Ecto neural progenitor cell (in vitro differentiated cells): ENCODE results near the gene TTC6.
"Not testable (repeated sequence)": the region's sequence is repeated elsewhere in the genome, so short reads cannot be mapped to it uniquely, and the experiment has no call there.

Experiments used
- DNase-seq: peaks from one replicate; pipeline ENCODE4 v3.0.0-alpha.2; 2018; ENCODE audit warnings: low spot score

Gene TTC6, protein sequence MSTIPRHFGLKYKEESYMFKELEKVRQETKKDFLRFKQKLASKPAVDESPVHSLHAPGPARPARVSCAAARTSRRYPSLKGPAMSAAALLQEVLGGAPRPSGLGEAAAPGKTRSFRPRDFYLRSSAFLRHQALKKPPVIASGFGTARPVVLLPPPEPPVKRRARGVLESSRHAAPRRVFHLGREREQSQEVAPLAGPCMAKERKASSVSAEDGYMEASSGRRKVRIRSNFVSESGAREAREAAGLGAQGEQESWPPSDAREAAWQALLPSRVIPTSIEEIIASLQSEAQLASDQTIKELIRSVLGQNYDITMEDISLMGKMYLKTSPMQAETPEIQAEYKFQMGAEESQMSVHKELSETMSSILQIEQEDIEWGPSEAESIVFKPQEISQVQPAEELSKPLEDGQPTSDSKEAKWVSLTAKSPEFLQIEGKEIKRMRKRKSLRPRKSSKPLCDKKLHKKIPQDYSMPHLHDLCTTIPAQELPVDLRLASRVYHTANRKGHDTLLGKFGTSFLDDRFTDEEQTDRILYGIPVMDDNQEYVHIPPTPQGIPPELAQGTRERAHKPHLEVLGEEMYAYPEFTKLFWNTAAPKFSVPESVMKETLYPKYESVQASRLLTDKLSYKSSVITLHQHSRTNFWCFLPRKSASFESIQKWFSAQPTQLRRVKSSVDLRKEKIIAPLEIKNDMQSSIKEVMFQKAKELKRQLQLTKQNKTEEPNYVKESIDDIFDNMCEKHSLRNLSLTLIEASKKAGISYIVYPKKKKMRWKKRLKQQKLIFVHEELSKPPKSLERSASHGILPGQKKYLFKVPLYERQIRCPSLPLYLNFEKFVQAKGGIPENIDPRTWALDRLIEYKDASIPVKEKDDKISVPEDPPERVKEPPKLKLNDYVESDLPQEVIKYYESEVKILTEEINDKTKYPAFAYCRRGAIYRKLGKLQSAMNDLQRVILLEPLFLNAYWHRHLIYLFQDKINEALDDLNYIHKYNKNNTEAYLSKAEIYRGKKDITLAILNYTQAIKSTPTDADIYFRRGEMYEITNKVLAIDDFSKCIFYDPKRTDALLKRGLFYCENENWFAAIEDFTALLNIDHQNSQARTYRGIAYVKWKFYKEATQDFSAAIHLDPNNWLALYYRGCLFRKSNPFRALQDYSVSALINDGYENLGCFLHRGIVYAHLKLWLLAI (N-terminal part only)

DNA sequence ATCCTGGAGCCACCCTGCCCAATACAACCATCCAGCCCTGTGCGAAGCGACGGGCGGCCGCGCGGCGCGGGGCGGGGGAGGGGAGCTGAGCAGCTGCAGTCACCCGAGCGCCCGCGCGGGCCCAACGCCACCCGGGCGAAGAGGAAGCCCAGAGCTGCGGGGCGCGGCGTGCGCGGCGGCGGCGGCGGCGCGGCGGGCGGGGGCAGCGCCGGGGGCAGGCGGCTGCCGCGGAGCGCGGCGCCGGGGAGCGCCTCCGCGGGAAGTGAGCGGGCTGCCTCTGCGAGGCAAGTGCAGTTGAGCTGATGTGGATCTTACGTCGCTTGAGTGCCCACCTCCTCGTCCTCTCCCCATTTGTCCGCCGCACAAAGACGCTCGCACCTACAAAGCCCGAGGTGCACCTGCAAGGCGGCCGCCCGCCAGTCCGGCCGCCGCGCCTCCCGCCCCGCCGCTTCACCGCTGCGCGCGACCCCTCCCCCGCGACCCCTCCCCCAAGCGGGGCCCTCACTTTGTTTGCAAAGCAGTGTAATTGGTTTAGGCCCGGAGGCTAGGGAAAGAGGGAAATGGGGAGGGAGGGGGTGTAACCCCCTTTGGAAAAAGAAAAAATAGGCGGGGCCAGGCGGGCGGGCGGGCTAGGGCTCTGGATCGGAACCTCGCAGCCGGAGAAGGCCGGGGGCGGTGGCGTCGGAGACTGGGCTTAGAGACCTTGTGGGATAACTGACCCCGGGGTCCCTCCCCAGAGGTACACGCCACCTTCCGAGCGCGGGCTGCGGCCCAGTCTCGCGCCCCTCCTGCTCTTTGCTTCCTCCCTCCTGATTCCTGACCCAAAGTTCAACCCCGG is at the start of gene TTC6, which contains the start of gene FOXA1:
TSS of gene TTC6 (plus strand) at position 659 of the 838 bp plus-strand sequence. CDS start 26,436 bp downstream, outside the sequence.
TSS of gene FOXA1 (minus strand) at position 279 of the 838 bp plus-strand sequence. CDS start at position 2, 277 bp downstream.
- DNase-seq, result peak; percentile 78

DNA sequence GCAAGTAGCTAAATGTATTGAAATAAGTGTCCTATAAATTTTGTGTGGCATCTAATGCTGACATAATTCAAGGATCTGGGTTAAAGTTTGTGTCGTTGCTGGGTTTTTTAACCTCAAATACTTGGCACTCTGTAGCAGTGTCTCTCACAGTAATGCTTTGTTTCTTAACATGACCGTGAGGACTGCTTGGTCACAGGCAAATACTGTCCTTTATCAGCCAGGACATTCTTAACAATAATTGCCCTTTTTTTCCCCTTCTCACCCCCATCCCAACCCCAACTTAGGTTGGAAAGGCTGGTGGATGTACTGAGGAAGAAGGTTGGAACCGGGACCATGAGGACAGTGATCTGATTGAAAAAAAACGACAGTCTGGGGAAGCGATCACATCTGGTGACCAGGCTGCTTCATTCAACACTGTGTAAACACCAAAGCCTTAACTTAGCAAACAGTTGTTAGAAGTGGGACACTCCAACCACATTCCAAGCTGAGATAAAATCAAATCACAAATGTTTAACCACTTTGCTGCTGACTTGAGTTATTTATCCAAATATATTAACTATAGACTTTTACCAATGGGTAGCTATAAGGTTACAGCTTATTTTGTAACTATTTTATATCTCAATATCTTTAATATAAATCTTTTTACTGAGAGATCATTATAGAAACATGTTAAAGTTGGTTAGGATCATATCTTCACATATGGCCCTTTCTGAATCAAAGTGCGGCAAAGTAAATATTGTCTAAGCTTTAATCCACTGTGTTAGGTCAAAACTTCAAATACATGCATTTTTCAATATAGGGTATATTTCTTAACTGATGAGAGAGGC is 48.6 kb upstream of the TTC6 start:
- DNase-seq, result no peak

DNA sequence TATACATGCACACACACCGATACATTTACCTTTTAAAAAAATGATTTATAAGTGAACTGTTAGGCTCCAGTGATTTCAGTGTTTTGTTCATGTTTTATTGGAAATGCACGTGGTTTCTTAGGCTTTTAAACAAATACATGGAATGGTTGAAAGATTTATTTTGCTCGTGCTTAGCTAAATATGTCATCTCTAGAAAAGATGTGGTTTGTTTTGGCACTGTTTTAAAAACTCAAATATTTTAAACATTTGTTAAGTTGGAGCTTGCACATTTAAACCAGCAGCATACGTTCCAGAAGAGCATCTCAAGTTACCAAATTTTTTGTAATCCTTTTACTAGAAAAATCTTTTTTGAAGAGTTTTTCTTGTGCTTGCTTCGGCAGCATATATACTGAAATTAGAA is 44.9 kb upstream of the TTC6 start:
- DNase-seq, result no peak

DNA sequence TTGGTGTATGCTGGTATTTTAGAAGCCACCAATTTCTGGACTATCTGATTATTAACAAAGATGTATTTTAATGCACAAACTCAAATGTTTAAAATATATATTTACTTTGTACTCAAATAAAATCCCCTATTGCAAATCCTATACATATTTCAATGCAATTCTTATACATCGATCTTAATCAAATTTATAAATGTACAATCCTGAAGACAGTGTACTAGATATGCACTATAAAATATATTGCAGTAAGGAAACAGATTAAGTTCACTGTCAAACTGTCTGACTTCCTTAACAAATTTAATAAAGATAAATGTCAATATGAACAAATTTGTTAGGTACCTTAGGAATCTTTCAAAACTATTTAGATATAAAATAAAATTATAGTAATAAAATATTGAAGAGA is 44.3 kb upstream of the TTC6 start:
- no peak for DNase-seq

DNA sequence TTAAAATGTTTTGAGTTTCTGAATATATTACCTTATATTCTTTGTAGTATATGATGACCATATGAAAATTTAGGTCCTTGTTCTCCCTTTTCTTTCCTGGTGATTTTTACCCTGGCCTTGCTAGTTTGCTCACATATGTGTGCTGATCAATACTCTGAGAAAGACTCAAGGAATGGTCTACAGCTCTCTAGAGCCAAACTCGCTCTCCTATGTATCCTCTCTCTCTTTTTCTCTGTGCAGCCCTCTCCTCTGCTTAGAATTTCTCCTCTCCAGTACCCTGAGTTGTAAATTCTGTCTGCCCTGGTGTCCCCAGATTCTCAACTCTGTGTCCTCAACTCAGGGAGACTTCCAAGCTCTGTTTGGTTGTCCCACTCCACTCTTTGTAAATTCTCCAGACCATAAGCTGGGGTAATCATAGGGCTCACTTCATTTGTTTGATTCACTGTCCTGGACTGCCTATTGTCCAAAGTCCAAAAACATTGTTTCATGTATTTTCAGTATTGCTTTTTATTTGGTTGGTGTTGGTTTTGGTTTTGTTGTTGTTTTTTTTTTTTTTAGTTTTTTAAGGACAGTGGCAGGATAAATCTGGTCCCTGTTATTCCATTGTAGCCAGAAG is 41.4 kb upstream of the TTC6 start:
- DNase-seq, result no peak

DNA sequence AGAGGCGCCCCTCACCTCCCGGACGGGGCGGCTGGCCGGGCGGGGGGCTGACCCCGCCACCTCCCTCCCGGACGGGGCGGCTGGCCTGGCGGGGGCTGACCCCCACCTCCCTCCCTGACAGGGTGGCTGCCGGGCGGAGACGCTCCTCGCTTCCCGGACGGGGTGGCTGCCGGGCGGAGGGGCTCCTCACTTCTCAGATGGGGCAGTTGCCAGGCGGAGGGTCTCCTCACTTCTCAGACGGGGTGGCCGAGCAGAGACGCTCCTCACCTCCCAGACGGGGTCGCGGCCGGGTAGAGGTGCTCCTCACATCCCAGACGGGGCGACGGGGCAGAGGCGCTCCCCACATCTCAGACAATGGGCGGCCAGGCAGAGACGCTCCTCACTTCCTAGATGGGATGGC is 39.8 kb upstream of the TTC6 start:
- DNase-seq, result not testable (repeated sequence)

DNA sequence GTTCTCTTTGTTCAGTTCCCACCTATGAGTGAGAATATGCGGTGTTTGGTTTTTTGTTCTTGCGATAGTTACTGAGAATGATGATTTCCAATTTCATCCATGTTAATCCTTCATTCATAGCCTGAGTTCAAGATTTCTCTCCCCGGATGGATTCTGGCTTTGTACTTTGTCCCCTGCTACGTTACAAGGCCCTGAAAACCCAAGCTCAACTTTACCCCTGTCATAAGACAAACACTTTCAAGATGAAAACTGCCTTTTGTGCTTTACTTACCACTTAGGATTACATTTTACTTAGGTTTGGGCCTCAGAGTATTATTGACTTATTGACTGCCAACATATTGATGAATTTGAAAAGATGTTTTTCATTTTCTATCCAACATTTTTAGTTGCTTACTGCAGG is 36.7 kb upstream of the TTC6 start:
- no peak for DNase-seq

DNA sequence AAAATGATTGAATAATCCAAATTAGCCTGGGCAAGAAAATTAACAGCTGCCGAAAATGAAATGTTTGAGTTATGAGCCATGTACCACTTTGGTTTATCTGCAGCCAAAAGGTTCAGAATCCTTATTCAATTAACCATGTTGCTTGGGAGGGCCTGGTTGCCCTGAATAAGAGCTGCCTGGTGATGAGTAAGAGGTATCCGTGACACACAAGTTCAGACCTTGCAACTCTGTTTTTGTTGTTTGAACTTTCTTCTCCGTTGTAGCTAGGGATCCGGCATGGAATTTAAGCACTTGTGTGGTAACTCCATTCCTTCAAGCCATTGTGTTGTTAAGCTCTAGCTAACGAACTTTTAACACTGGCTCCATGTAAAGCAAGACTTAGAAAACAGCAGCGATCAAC is 36.0 kb upstream of the TTC6 start:
- no peak for DNase-seq

DNA sequence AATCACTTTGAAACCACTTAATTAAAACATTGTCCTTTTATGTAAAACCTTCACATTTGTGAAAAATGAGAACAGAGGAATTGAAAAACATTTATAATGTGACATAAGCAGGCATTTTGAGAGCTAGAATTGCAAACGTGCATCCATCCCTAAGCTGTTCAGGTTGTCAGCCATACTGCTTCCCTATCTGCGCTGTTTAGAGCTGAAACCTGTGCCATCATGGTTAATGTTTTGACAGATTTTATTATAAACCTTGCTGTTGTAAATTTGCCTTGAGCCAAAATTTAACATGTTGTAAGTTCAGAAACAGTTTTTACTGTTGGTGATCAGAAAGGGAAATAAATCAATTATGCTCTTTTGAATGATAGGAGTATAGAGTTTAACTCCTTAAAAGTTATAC is 32.2 kb upstream of the TTC6 start:
- no peak for DNase-seq

DNA sequence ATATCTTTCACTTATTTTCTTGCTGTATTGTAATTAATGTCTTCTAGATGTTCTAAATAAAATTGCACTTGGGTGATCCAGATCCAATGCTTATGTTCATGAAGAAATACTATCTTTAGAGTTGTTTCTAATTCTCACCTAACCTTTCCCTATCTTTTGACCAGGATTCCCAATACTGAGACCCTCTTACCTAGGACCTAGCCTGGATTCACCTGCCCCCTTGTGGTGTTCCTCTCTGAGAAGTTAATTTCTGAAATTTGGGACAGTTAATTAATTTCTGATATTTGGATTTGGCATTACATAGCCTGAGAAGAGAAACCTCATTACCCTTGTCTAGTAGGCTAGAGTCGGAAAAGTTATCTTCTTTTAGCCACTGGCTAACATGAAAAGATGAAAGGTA is 29.9 kb upstream of the TTC6 start:
- no peak for DNase-seq

DNA sequence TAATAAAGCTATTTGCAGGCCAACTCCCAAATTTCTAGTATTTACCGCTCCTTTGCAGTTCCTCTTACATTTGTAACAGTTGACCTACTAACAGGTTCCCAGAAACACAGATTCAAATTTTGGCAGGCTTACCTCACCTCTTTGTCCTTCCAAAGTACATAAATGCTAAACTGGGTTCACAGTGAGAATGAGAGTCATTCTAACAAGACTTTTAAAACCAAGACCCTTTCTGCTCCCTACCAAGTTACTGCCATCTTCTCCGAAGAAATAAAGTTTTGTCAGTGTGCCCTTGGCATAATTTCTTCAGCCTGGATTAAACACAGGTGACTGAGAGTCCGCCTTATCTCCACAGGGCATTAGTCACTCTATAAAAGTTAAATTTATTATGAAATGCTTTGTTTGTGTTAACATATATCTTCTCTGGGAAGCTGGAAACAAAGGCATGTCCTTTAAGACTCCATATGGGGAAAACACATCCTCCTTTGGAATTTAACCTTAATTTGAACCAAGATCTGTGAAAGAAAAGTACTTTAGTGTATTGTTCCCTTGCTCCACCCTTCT is 28.5 kb upstream of the TTC6 start:
- no peak for DNase-seq

DNA sequence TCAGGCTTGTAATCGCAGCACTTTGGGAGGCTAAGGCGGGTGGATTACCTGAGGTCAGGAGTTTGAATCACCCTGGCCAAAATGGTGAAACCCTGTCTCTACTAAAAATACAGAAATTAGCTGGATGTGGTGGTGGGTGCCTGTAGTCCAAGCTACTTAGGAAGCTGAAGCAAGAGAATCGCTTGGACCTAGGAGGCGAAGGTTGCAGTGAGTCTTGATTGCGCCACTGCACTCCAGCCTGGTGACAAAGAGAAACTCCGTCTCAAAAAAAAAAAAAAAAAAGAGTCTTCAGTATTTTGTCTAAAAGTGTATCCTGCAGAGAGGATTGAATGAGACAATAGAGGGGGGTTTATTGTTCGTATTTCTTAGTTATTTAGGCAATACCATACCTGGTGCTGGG is 25.7 kb upstream of the TTC6 start:
- no peak for DNase-seq

DNA sequence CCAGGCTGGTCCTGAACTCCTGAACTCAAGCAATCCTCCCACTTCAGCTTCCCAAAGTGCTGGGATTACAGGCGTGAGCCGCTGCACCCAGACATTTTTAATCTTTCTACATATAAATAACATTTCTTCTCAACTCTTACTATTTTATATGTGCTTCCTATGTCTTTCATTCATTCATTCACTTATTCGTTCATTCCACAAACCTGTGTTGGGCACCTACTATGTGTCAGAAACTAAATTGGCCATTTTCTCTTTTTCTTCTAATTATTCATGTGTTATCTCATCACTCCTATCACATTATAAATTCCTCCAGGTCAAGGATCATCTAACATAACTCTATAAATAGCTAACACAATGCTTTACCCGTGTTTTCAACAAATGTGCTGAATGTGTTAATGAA is 24.0 kb upstream of the TTC6 start:
- DNase-seq, result no peak

DNA sequence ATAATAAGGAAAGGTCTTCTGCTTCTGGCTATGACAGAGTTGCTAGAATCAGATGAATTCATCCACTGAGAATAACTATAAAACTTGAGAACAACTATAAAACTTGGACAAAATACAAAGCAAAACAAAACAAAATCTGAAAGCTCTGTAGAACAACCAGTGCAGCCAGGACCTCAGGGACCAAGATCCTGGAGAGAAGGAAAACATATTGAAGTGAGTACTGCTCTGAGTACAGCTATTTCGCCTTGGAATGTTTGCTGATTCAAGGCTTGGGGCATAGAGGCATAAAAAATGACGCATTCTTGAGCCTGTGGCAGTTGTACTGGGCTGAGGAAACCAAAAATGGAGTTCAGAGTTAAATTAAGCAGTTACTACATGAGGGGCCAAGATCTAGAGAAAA is 22.1 kb upstream of the TTC6 start:
- DNase-seq, result no peak

DNA sequence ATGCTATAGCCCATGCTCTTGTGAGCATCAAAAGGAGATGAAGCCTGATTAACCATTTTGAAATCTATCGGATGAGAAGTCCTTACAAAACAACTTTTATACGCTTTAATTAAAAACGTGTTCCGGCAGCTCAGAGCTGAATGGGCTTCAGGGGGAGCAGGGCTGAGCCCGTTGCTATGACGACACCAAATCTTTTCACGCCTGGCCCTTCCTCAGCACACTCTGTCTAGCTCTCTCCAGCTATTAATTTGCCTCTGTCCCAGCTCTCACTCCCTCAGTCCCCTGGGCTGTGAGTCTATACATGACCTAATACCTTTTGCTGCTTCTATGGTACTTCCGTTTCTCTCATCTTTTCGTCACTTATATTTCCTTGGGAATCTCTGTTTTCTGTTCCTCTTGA is 16.2 kb upstream of the TTC6 start:
- DNase-seq, result peak; percentile 80

DNA sequence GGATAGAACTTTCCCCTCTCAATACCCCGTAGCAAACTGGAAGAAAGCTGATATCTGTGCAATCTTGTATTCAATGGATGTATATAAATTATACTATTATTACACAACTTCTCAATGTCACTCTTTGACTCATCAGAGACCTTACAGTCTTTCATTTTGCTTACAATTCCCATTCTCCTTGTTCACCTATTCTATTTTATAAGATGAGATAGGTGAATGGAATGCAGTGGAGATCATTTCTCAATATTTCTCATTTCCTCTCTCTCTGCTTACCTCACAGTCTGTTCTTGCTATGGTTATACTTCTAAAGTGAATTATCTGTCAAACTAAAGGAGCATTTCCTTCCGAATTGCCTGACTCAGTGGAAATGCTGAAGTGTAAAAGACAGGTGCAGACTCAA is 15.3 kb upstream of the TTC6 start:
- no peak for DNase-seq

DNA sequence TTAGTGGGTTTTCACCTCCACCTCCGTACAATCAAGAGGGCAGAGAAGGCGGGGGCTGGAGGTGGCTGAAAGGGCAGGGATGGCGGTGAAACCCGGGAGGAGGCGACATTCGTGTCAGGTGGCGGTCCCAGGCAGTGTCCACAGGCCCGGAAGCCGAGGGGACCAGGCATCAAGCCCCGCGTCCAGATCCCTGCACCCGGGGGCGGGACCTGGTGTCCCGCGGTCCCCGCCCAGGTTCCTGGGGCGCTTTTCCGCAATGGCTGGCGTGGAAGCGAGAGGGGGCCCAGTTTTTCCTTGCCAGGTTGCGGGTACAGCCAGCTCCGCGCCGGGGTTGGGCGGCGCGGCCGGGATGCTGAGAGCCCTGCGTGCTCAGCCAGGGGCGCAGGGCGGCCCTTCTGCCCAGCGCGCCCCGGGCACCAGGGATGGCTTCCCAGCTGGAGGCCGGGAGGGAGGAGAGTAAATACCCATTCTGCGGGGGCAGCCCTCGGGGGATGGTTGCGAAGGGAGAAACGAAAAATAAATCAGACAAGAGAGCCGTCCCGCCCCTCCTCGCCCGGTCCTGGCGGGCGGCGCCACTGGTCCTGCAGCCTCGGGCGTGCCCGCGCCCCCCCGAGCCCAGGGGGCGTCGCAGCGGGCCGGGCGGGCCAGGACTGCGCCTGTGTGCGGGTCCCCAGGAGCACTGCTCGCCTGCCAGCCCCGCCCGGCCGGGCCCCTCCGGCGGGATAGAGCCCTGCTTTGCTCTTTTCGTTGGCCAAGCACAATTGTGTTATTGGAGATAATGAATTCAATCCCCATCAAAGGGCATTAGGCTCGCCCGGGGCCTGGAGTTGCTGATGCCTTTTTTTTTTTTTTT is 11.8 kb upstream of the TTC6 start:
- peak; percentile 80 for DNase-seq

DNA sequence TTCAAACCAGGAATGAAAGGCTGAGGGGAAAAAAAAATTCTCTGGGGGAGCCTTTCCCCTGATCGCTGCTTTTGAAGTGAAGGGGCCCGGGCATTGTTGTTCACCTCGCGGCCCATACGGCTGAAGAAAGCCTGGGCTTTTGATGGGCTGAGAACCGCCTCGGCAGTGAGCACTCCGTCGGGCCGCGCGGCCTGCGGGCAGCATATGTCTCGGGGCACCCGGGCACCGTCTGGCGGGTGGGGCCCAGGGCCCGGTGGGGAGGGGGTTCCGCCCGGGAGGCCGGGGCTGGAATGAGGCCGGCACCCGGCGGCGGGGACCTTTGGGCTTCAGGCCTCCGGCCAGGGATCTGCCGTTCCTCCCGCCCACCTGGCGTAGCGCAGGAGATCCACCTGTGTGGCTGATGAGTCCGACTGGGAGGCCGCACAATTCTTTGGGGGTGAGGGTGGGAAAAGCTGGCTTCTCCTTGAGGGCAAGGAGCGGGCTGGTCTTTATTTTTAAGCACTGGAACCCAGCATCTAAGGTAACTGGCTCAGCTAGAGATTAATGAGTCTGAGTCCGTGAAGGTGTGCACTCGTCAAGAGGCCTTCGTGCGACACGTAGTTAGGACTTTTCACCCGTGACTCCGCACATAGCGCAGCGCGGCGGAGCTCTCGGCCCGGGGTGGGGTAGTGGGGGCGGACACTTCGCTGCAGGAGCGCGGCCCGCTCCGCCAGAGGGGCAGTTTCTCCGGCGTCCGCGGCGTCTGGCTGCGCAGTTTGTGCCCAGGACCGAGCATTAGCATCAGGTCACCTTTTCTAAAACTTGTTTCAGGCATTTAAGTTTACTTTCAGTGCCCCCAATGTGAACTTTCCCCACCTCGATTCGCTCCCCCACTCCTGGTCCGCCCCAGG is 11.0 kb upstream of the TTC6 start:
- peak; percentile 63 for DNase-seq
